ENCODE data around the gene SLC46A1.

The SLC46A1 gene

GRCh38 chr17:28385037-28385400 lies 21.0 kb downstream of the SLC46A1 start:
- no peak for ATAC-seq
- TF ChIP-seq ZC3H10 (CRISPR knock-in tag; IDR thresholded peaks at IDR 0.05) = no peak
- no peak for TF ChIP-seq SNAI2 (CRISPR knock-in tag; IDR thresholded peaks at IDR 0.05)
- TF ChIP-seq ZNF565 (CRISPR knock-in tag; conservative IDR thresholded peaks at IDR 0.05; ENCODE audit: low read depth) = no peak
- no peak for TF ChIP-seq POU6F1 (CRISPR knock-in tag; IDR thresholded peaks at IDR 0.05; ENCODE audit: borderline replicate concordance, low read depth)
- TF ChIP-seq CSDC2 (CRISPR knock-in tag; IDR thresholded peaks at IDR 0.05) = no peak
- TF ChIP-seq CREB5 (CRISPR knock-in tag; IDR thresholded peaks at IDR 0.05; ENCODE audit: low read depth) = no peak
- no peak for TF ChIP-seq TSHZ2 (CRISPR knock-in tag; IDR thresholded peaks at IDR 0.05)
- no peak for TF ChIP-seq ZNF8 (CRISPR knock-in tag; IDR thresholded peaks at IDR 0.05)
- no peak for TF ChIP-seq CSRNP3 (CRISPR knock-in tag; IDR thresholded peaks at IDR 0.05)
- no peak for TF ChIP-seq TCF4 (CRISPR knock-in tag; IDR thresholded peaks at IDR 0.05; ENCODE audit: borderline replicate concordance)
- no peak for TF ChIP-seq OSR1 (CRISPR knock-in tag; IDR thresholded peaks at IDR 0.05)
- TF ChIP-seq ZFP30 (CRISPR knock-in tag; IDR thresholded peaks at IDR 0.05) = no peak
- TF ChIP-seq GLIS3 (CRISPR knock-in tag; IDR thresholded peaks at IDR 0.05) = no peak
- no peak for TF ChIP-seq ZNF70 (CRISPR knock-in tag; IDR thresholded peaks at IDR 0.05)
- no peak for TF ChIP-seq PATZ1 (CRISPR knock-in tag; IDR thresholded peaks at IDR 0.05; ENCODE audit: borderline replicate concordance)
- no peak for TF ChIP-seq PPARA (CRISPR knock-in tag; IDR thresholded peaks at IDR 0.05; ENCODE audit: borderline replicate concordance)
- no peak for TF ChIP-seq BACH2 (CRISPR knock-in tag; IDR thresholded peaks at IDR 0.05; ENCODE audit: borderline replicate concordance)
- TF ChIP-seq RARB (CRISPR knock-in tag; IDR thresholded peaks at IDR 0.05) = no peak

GRCh38 chr17:28384281-28385036 lies 21.6 kb downstream of the SLC46A1 start:
- TF ChIP-seq POU6F1 (CRISPR knock-in tag; IDR thresholded peaks at IDR 0.05; ENCODE audit: borderline replicate concordance, low read depth) (no peak), PATZ1 (CRISPR knock-in tag; IDR thresholded peaks at IDR 0.05; ENCODE audit: borderline replicate concordance) (no peak), TSHZ2 (CRISPR knock-in tag; IDR thresholded peaks at IDR 0.05) (no peak)
- ATAC-seq = no peak

Measured in SK-N-SH treated with all-trans-retinoic acid at 6 μM for 48 hours (cell line).